ENCODE data around the gene KRTAP22-2.

Gene KRTAP22-2

GRCh38 chr21:30561957-30562356, 28.2 kb downstream of the KRTAP22-2 start:
- no peak for DNase-seq

DNA sequence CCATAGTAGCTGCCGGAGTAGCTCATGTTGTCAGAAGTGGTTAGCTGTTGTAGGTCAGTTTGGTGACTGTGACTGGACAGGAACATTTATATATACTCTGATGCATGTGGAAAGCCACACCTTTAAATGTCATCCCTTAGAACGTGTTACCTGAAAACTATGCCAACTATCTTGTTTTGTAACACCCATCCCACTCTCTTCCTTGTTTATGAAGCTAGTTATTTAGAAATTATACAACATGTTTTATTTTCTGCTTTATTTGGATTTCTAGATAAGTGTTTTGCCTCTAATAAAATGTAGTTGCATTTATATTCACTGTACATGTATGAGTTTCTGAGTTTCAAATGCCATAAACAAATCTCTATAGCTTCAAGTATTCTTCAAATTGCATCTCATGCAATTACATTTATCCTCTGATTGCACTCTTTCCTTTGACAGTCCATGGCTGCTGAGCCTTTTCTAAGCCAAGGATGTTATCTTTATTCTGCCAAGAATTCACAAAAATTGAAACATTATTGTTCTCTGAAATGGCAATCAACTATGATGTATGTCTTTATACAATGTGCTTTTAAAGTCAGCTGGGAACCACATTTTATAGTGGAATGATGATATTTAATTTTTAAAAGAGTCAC, 28.8 kb downstream of the KRTAP22-2 start, which contains the start of gene KRTAP19-7:
KRTAP19-7 (minus strand) TSS at position 51 of the 632 bp plus-strand sequence; CDS start at position 26, 25 bp downstream.
- DNase-seq: no peak

GRCh38 chr21:30555095-30555494, 35.1 kb downstream of the KRTAP22-2 start:
- no peak for DNase-seq

DNA sequence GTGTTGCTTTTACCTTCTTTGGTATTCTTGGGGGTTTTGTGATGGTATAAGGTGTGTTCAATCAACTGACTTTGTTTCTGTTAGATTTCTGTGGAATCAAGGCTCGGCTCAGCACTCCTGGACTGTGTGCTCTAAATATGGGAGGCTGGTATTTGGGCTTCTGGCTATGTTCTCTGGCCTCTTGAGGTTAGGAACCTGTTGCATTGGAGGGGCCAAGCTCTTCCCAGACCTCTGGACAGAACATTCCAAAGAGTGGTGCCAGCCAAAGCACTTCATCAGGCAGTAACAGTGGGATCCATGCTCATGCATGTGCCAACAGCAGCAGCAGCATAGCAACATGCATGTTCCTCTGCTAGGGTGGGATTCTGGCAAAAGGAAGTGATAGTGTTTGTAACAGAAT, 37.4 kb downstream of the KRTAP22-2 start:
- DNase-seq: no peak

- no peak for DNase-seq
These were observed 48.4 kb downstream of the KRTAP22-2 start, which contains the start of gene KRTAP19-6 for GRCh38 chr21:30541764-30542163. Gene KRTAP19-6 (minus strand): TSS chr21:30541864. CDS start chr21:30541833, 31 bp downstream.
